CD14-positive monocyte (primary cell): ENCODE data around the gene NR6A1. TPM values are rescaled to one million over a fixed set of nuclear protein-coding genes. Genes with fewer than 3 reads are reported as not detected.

ENCODE experiments used
- DNase-seq, 3 donors: peaks; one replicate each; pipeline ENCODE4 v3.0.0-alpha.2; 2011 to 2022
- H2AFZ ChIP-seq: 2 replicates; pipeline ENCODE4 v1.6.0; 2012; ENCODE audit warnings: mild to moderate bottlenecking, low read depth, low read length, inconsistent platforms; ENCODE audit not compliant: insufficient read depth, poor library complexity, severe bottlenecking
- H3K27ac ChIP-seq, 2 donors: 1 replicate in 1 of 2; 2 replicates in 1 of 2; pipeline ENCODE4 v1.5.1; 2012 to 2013; ENCODE audit warnings: low read length in 2 of 2, control low read depth in 1 of 2, inconsistent platforms in 1 of 2, low read depth in 1 of 2, mild to moderate bottlenecking in 1 of 2
- H3K27me3 ChIP-seq, 2 donors: one replicate each; pipeline versions ENCODE4 v1.6.0 to v1.6.1; 2011 to 2013; ENCODE audit warnings: low read length in 2 of 2; ENCODE audit not compliant: control insufficient read depth in 2 of 2, insufficient read depth in 2 of 2
- H3K36me3 ChIP-seq, 2 donors: replicated peaks in 1 of 2; 1 replicate in 1 of 2; 2 replicates in 1 of 2; pipeline versions ENCODE4 v1.5.1 to v1.6.1; 2012 to 2013; ENCODE audit warnings: low read length in 2 of 2, control low read depth in 1 of 2, inconsistent platforms in 1 of 2, mild to moderate bottlenecking in 1 of 2; ENCODE audit not compliant: insufficient read depth in 2 of 2, control insufficient read depth in 1 of 2
- H3K4me1 ChIP-seq, 2 donors: 1 replicate in 1 of 2; 2 replicates in 1 of 2; pipeline versions ENCODE4 v1.5.1 to v1.6.1; 2012 to 2013; ENCODE audit warnings: low read length in 2 of 2, control low read depth in 1 of 2, inconsistent platforms in 1 of 2, mild to moderate bottlenecking in 1 of 2, moderate library complexity in 1 of 2; ENCODE audit not compliant: insufficient read depth in 2 of 2, control insufficient read depth in 1 of 2
- H3K4me2 ChIP-seq: replicated peaks from 2 replicates; pipeline ENCODE3; 2012; ENCODE audit warnings: low read length, moderate library complexity, mild to moderate bottlenecking; ENCODE audit not compliant: poor library complexity, severe bottlenecking; ENCODE audit errors: extremely low read depth
- H3K4me3 ChIP-seq, 3 experiments: fragments of 200-600 bp in 1 of 3; sonication (generic) in 1 of 3; replicated peaks in 1 of 3; 1 replicate in 2 of 3; 2 replicates in 1 of 3; pipeline ENCODE4 v1.5.1; 2011 to 2013; ENCODE audit warnings: low read length in 3 of 3, mild to moderate bottlenecking in 3 of 3, control low read depth in 2 of 3, low read depth in 2 of 3, inconsistent platforms in 1 of 3, moderate library complexity in 1 of 3
- H3K79me2 ChIP-seq: 2 replicates; pipeline ENCODE4 v1.6.0; 2012; ENCODE audit warnings: mild to moderate bottlenecking, control low read depth, inconsistent platforms, low read length, moderate library complexity; ENCODE audit not compliant: insufficient read depth
- H3K9ac ChIP-seq: 2 replicates; pipeline ENCODE4 v1.6.0; 2017; ENCODE audit warnings: low read length, mild to moderate bottlenecking; ENCODE audit not compliant: insufficient read depth, poor library complexity, severe bottlenecking
- H3K9me3 ChIP-seq, 2 donors: replicated peaks in 1 of 2; 1 replicate in 1 of 2; 2 replicates in 1 of 2; pipeline versions ENCODE4 v1.5.1 to v1.6.1; 2012 to 2013; ENCODE audit warnings: low read length in 2 of 2, control low read depth in 1 of 2; ENCODE audit not compliant: control insufficient read depth in 1 of 2, insufficient read depth in 1 of 2
- H4K20me1 ChIP-seq: 2 replicates; pipeline ENCODE4 v1.6.0; 2012; ENCODE audit warnings: mild to moderate bottlenecking, low read length, control low read depth, moderate library complexity; ENCODE audit not compliant: insufficient read depth
- H3K27ac Mint-ChIP-seq, 7 donors: one replicate each; pipeline ENCODE4 v1.8.0; 2020; ENCODE audit warnings: mild to moderate bottlenecking in 7 of 7, mixed read lengths in 7 of 7, moderate library complexity in 6 of 7, inconsistent platforms in 2 of 7
- H3K27me3 Mint-ChIP-seq, 3 donors: one replicate each; pipeline ENCODE4 v1.8.0; 2021 to 2022; ENCODE audit warnings: low read depth in 3 of 3, mild to moderate bottlenecking in 3 of 3, mixed read lengths in 3 of 3, moderate library complexity in 3 of 3, inconsistent platforms in 1 of 3
- H3K36me3 Mint-ChIP-seq, 2 donors: one replicate each; pipeline ENCODE4 v1.8.0; 2020; ENCODE audit warnings: mixed read lengths in 2 of 2, inconsistent platforms in 1 of 2, mild to moderate bottlenecking in 1 of 2
- H3K4me1 Mint-ChIP-seq: one replicate; pipeline ENCODE4 v1.8.0; 2020; ENCODE audit warnings: mild to moderate bottlenecking, mixed read lengths
- H3K4me3 Mint-ChIP-seq, 2 donors: one replicate each; pipeline ENCODE4 v1.8.0; 2020; ENCODE audit warnings: mild to moderate bottlenecking in 2 of 2, mixed read lengths in 2 of 2, moderate library complexity in 1 of 2
- H3K9me3 Mint-ChIP-seq, 7 donors: one replicate each; pipeline ENCODE4 v1.8.0; 2020 to 2022; ENCODE audit warnings: mixed read lengths in 7 of 7, mild to moderate bottlenecking in 6 of 7, moderate library complexity in 6 of 7, inconsistent platforms in 2 of 7
- CTCF ChIP-seq: fragments of 200-600 bp; IDR thresholded peaks from one replicate; pipeline ENCODE4 v1.8.0; 2022; ENCODE audit warnings: antibody characterized with exemption, mild to moderate bottlenecking
- WGBS: methylation state at CpG from one replicate; pipeline ENCODE4 v1.1.5; 2013; ENCODE audit warnings: missing lambda C conversion rate; ENCODE audit not compliant: insufficient coverage; 5-methylcytosine and 5-hydroxymethylcytosine counted together
- intact Hi-C, 2 donors: fragments of 100-400 bp; cut with micrococcal nuclease; formaldehyde crosslinking; loops; one replicate each; pipeline versions ENCODE4 v1.15.0 to v1.15.1; 2023
- polyA plus RNA-seq, 3 donors: library from polyadenylated mRNA; depleted of rRNA in 1 of 3; unstranded in 2 of 3; stranded (reverse) in 1 of 3; fragments of 300-500 nt in 2 of 3; fragments of >200 nt in 1 of 3; fragmentation: Illumina TruSeq in 2 of 3; gene quantifications; 1 replicate in 2 of 3; 2 replicates in 1 of 3; pipeline ENCODE4 v1.2.3, GENCODE V29; 2012 to 2021

NR6A1 gene
- polyA plus RNA-seq, 3 donors = 0.15 to 2.9 (median 0.28) TPM

DNA sequence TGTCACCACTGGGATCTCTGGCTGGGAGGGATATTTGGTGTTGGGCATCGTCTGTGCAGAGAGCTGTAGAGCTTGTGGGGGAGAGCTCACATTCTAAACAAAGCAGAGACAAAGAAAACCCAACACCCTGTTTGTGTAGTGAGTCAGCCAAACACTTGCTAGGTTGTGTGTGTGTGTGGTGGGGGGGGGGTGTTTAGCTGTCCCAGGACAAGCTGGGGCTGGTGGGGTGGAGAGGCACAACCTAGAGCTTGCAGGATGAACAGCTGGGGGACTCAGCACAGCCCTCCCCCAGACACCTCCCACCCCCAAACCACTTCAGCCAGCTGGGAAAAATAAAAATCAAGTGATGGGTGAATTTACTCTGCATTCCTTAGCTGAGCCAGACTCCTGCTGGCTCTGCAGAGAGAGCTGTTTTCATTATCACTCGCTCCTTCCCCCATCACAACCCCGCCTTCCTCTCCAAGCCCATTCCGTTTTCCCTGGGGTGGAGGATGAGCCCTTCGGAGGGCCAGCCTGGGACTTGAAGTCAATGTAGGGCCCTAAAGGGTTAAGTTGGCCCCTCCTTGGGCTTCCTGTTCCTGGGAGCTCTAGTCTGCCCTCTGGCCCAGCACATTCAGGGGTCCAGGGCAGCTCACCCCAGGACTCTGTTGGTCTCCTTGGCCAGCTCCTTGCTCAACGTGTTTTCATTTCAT is 8.4 kb upstream of the NR6A1 start:
- Histone ChIP-seq H3K4me2 (no peak overlapping the region), H3K27ac (no peak overlapping the region), H3K36me3 (no peaks in the 10 kb centered on the region), H3K79me2 (no peaks in the 10 kb centered on the region), H3K9ac (no peak overlapping the region), H3K27me3 (peaks cover 0 to 11% of the 10 kb centered on the region in 2 donors), H2AFZ (no peak overlapping the region), H3K4me1 (peaks cover 39 to 59% of the 10 kb centered on the region in 2 donors), H3K4me3 (no peak overlapping the region), H3K9me3 (no peaks in the 10 kb centered on the region), H4K20me1 (no peaks in the 10 kb centered on the region)
- H3K36me3 Mint-ChIP-seq = peaks cover 3 to 4% of the 10 kb centered on the region in 2 donors
- no peak for DNase-seq
- 85% methylated on average over 3 of the region's 6 CpGs for WGBS
- H3K27ac Mint-ChIP-seq = no peak overlapping the region
- H3K4me3 Mint-ChIP-seq = no peak overlapping the region
- intact Hi-C loops = loop anchor here in 1 of 2 donors (10.0 kb wide), 2 partner anchors 165 to 365 kb away; partner anchors contain the start of genes GOLGA1 and SCAI
- TF ChIP-seq CTCF = no peak
- H3K9me3 Mint-ChIP-seq = peaks cover 0 to 3% (median 0%) of the 10 kb centered on the region in 7 donors
- peaks cover 52% of the 10 kb centered on the region for H3K4me1 Mint-ChIP-seq
- H3K27me3 Mint-ChIP-seq = peaks cover 12 to 24% (median 13%) of the 10 kb centered on the region in 3 donors

- H3K79me2 ChIP-seq = no peaks in the 10 kb centered on the region
- Mint-ChIP-seq H3K36me3 (peaks cover 2 to 4% of the 10 kb centered on the region in 2 donors), H3K4me3 (no peak overlapping the region), H3K9me3 (peaks cover 0 to 3% (median 0%) of the 10 kb centered on the region in 7 donors), H3K27me3 (peaks cover 13 to 24% (median 15%) of the 10 kb centered on the region in 3 donors), H3K4me1 (peaks cover 47% of the 10 kb centered on the region), H3K27ac (no peak overlapping the region)
- H3K4me1 ChIP-seq = peaks cover 33 to 53% of the 10 kb centered on the region in 2 donors
- no peak overlapping the region for H3K27ac ChIP-seq
- no peak overlapping the region for H3K4me2 ChIP-seq
- no peak for TF ChIP-seq CTCF
- intact Hi-C loops = loop anchor here in 1 of 2 donors (10.0 kb wide), 2 partner anchors 166 to 366 kb away; partner anchors contain the start of genes GOLGA1 and SCAI
- no peak overlapping the region for H2AFZ ChIP-seq
- H4K20me1 ChIP-seq = no peaks in the 10 kb centered on the region
- no peak for DNase-seq
- H3K36me3 ChIP-seq = no peaks in the 10 kb centered on the region
- no peak overlapping the region for H3K4me3 ChIP-seq
- H3K9ac ChIP-seq = no peak overlapping the region
- H3K9me3 ChIP-seq = no peaks in the 10 kb centered on the region
- peaks cover 0 to 11% of the 10 kb centered on the region in 2 donors for H3K27me3 ChIP-seq
- WGBS = 100% methylated on average over 5 of the region's 11 CpGs
Measured at GRCh38 chr9:124778575-124779367, 7.7 kb upstream of the NR6A1 start.
